HL-60 (cell line): ENCODE results near the gene FGF12.

Experiments
- DNase-seq, 2 experiments: peaks; one replicate each; pipeline ENCODE4 v3.0.0-alpha.2; 2010 to 2020; ENCODE audit warnings: low read depth in 1 of 2, low spot score in 1 of 2
- H3K27ac ChIP-seq: fragments of 250-450 bp; sonication (Bioruptor Pico); replicated peaks from 2 replicates; pipeline ENCODE4 v1.5.1; 2020; ENCODE audit warnings: mild to moderate bottlenecking, moderate library complexity
- H3K27me3 ChIP-seq: fragments of 250-450 bp; sonication (Bioruptor Pico); 2 replicates; pipeline ENCODE4 v1.5.1; 2021; ENCODE audit warnings: mild to moderate bottlenecking, moderate library complexity; ENCODE audit not compliant: insufficient read depth, poor library complexity, severe bottlenecking
- H3K4me3 ChIP-seq: replicated peaks from 2 replicates; pipeline ENCODE4 v1.5.1; 2011; ENCODE audit warnings: mild to moderate bottlenecking, control low read depth, low read length; ENCODE audit not compliant: insufficient read depth
- GABPA ChIP-seq: IDR thresholded peaks from 2 replicates; pipeline ENCODE4 v1.6.1; 2012; ENCODE audit warnings: low read depth
- POLR2AphosphoS5 ChIP-seq: IDR thresholded peaks from 2 replicates; pipeline ENCODE4 v1.6.1; 2012; ENCODE audit warnings: low read depth
- REST ChIP-seq: IDR thresholded peaks from 2 replicates; pipeline ENCODE4 v1.6.1; 2012; ENCODE audit warnings: low read depth; ENCODE audit not compliant: insufficient replicate concordance
- SPI1 ChIP-seq: IDR thresholded peaks from 2 replicates; pipeline ENCODE4 v1.6.1; 2012; ENCODE audit warnings: low read depth, mild to moderate bottlenecking, borderline replicate concordance
- TF ChIP-seq, protein P1 (sequence below): IDR thresholded peaks from one replicate; pipeline ENCODE4 v1.5.1; 2011; ENCODE audit warnings: low read length, control low read depth, inconsistent platforms; ENCODE audit not compliant: insufficient read depth

The FGF12 gene

DNA sequence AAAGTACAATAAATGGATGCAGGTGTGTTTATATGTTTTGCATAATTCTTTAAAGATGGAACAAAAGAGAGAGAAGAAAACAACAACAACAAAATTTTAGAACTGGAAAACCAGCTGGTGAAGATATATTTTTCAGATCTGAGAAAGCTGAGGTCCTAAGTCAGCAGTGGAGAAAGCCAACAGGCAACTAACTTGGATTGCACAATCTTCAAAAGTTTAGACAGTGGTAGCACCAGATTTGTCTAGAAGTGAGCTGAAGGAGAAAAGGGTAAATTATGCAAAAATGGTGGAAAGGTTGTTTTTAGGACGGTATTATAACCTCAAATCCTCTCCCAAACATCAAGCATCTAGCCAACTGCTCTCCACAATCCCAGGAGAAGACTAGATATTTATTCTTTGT is 17.0 kb downstream of the FGF12 start:
- Histone ChIP-seq H3K4me3 (no peak overlapping the region), H3K27ac (no peak overlapping the region), H3K27me3 (no peaks in the 10 kb centered on the region)
- no peak for DNase-seq
- TF ChIP-seq, protein P1, sequence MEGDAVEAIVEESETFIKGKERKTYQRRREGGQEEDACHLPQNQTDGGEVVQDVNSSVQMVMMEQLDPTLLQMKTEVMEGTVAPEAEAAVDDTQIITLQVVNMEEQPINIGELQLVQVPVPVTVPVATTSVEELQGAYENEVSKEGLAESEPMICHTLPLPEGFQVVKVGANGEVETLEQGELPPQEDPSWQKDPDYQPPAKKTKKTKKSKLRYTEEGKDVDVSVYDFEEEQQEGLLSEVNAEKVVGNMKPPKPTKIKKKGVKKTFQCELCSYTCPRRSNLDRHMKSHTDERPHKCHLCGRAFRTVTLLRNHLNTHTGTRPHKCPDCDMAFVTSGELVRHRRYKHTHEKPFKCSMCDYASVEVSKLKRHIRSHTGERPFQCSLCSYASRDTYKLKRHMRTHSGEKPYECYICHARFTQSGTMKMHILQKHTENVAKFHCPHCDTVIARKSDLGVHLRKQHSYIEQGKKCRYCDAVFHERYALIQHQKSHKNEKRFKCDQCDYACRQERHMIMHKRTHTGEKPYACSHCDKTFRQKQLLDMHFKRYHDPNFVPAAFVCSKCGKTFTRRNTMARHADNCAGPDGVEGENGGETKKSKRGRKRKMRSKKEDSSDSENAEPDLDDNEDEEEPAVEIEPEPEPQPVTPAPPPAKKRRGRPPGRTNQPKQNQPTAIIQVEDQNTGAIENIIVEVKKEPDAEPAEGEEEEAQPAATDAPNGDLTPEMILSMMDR = no peak
- TF ChIP-seq POLR2AphosphoS5 (no peak), REST (no peak), GABPA (no peak)

GRCh38 chr3:192706272-192706671 is 21.1 kb downstream of the FGF12 start:
- TF ChIP-seq GABPA (no peak), SPI1 (no peak), REST (no peak), POLR2AphosphoS5 (no peak)
- TF ChIP-seq, protein P1 = no peak
- no peak overlapping the region for H3K4me3 ChIP-seq
- no peaks in the 10 kb centered on the region for H3K27me3 ChIP-seq
- H3K27ac ChIP-seq = no peak overlapping the region
- no peak for DNase-seq

DNA sequence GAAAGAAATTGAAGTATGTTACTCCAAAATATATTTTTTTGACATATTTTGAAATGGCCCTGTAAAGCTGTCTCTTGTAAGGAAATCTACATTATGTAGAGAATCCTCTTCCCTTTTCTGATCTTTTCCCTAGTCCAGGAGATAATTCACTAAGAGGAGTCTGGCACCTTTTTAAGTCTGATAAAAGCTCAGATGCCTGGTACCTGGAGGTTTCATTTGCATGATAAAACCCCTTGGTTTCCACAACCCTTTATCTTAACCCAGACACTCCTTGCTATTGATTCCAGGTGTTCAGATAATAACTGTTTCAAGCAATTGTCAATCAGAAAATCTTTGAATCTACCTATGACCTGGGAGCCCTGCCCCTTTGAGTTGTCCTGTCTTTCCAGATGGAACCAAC is 26.5 kb downstream of the FGF12 start:
- no peak for DNase-seq
- Histone ChIP-seq H3K27ac (no peak overlapping the region), H3K27me3 (no peaks in the 10 kb centered on the region), H3K4me3 (no peak overlapping the region)
- TF ChIP-seq GABPA (no peak), POLR2AphosphoS5 (no peak), SPI1 (no peak), REST (no peak)
- TF ChIP-seq, protein P1 = no peak
